ENCODE measurements around the gene SLC13A2.

SLC13A2 gene

DNA sequence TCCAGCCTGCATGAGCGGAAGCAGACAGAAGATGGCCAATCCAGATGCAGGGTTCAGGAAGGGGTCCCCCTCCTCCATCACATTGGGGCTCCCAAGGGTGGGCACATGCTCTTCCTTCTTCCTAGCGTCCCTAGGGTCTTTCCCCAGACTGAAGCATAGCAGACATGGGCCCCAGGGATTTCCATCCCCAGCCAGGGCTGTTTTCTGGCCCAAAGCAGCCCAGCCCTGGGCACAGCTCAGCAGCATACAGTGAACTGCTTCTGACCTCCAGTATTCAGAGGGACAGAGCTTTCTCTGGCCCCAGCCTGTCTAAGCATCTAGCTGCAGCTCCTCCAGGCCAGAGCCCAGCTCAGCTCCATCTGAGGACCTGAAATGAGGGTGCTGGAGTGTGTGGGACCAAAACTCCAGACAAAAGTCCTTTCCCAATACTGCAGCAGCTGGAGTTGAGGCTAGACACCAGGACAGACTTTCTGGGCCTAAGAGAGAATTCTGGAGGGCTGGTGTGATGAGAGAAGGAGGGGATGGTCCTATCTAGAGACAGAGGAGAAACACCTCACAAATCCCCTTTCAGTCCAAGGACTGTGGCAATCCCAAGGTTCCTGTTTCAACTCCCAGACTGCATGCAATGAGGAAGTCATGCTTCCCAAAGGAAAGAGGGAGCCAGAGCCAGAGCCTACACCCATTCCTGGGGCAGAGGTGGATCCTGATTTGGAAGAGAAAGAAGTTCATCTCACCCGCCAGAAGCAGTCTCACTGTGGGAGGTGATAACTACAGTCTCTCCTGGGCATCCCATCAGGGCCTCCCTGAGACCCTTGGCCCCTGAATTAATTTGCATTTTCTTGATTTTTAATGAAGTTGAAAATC, 28.2 kb downstream of the SLC13A2 start:
- Histone ChIP-seq H3K4me3 (ENCODE audit: low read length) (no peak overlapping the region), H3K27ac (ENCODE audit: low read length) (no peak overlapping the region), H3K36me3 (ENCODE audit: control insufficient read depth, insufficient read depth, low read length) (no peaks in the 10 kb centered on the region; the same call in 1 of the 2 replicates), H3K9me3 (ENCODE audit: control insufficient read depth, insufficient read depth, low read length) (no peaks in the 10 kb centered on the region), H3K4me1 (ENCODE audit: control insufficient read depth, insufficient read depth, low read length) (peaks cover 6% of the 10 kb centered on the region), H3K27me3 (ENCODE audit: control insufficient read depth, insufficient read depth, low read length) (no peaks in the 10 kb centered on the region)
- WGBS (ENCODE audit: insufficient coverage, insufficient read length): no CpG with 5 or more reads among the region's 3 CpGs
- no peak for DNase-seq (ENCODE audit: low read depth, low spot score)

DNA sequence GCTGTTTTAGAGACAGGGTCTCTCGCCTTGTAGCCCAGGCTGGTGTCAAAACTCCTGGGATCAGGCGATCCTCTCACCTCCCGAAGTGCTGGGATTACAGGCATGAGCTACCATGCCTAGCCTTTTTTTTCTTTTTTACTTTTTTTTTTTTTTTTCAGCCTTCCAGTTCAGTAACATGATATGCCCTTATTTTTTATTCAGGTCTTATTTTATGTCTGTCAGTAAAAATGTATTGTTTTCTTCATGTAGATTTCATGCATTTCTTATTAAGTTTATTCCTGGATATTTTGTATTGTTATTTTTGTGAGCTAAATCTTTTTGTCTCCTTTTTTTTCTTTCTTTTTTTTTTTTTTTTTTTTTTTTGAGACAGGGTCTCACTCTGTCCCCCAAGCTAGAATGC, 30.0 kb downstream of the SLC13A2 start:
- no peak overlapping the region for H3K4me3 ChIP-seq (ENCODE audit: low read length)
- no peaks in the 10 kb centered on the region for H3K9me3 ChIP-seq (ENCODE audit: control insufficient read depth, insufficient read depth, low read length)
- peaks cover 3% of the 10 kb centered on the region for H3K4me1 ChIP-seq (ENCODE audit: control insufficient read depth, insufficient read depth, low read length)
- no peaks in the 10 kb centered on the region; the same call in 1 of the 2 replicates for H3K36me3 ChIP-seq (ENCODE audit: control insufficient read depth, insufficient read depth, low read length)
- no CpG with 5 or more reads among the region's 3 CpGs for WGBS (ENCODE audit: insufficient coverage, insufficient read length)
- no peaks in the 10 kb centered on the region for H3K27me3 ChIP-seq (ENCODE audit: control insufficient read depth, insufficient read depth, low read length)
- H3K27ac ChIP-seq (ENCODE audit: low read length): no peak overlapping the region
- no peak for DNase-seq (ENCODE audit: low read depth, low spot score)

GRCh38 chr17:28505986-28506665, 32.7 kb downstream of the SLC13A2 start, which contains the start of gene FOXN1:
Gene FOXN1 (plus strand): TSS chr17:28506348. CDS start chr17:28523970, 17,622 bp downstream.
- H3K4me1 ChIP-seq (ENCODE audit: control insufficient read depth, insufficient read depth, low read length): peaks cover 1% of the 10 kb centered on the region; the same call in 1 of the 2 replicates

GRCh38 chr17:28506763-28507487, 33.5 kb downstream of the SLC13A2 start:
- Histone ChIP-seq H3K9me3 (ENCODE audit: control insufficient read depth, insufficient read depth, low read length) (no peaks in the 10 kb centered on the region), H3K27me3 (ENCODE audit: control insufficient read depth, insufficient read depth, low read length) (no peaks in the 10 kb centered on the region), H3K36me3 (ENCODE audit: control insufficient read depth, insufficient read depth, low read length) (no peaks in the 10 kb centered on the region), H3K27ac (ENCODE audit: low read length) (no peak overlapping the region), H3K4me3 (ENCODE audit: low read length) (no peak overlapping the region), H3K4me1 (ENCODE audit: control insufficient read depth, insufficient read depth, low read length) (peaks cover 1% of the 10 kb centered on the region; the same call in 1 of the 2 replicates)
- WGBS (ENCODE audit: insufficient coverage, insufficient read length): no CpG with 5 or more reads among the region's 14 CpGs
- no peak for DNase-seq (ENCODE audit: low read depth, low spot score)

More at GRCh38 chr17:28505986-28506665, 32.7 kb downstream of the SLC13A2 start, which contains the start of gene FOXN1:
- H3K36me3 ChIP-seq (ENCODE audit: control insufficient read depth, insufficient read depth, low read length): no peaks in the 10 kb centered on the region
- no CpG with 5 or more reads among the region's 28 CpGs for WGBS (ENCODE audit: insufficient coverage, insufficient read length)
- no peaks in the 10 kb centered on the region for H3K27me3 ChIP-seq (ENCODE audit: control insufficient read depth, insufficient read depth, low read length)
- no peak within 1 kb of the TSS for H3K4me3 ChIP-seq (ENCODE audit: low read length)
- no peak within 1 kb of the TSS for H3K27ac ChIP-seq (ENCODE audit: low read length)
- no peaks in the 10 kb centered on the region for H3K9me3 ChIP-seq (ENCODE audit: control insufficient read depth, insufficient read depth, low read length)
- no peak for DNase-seq (ENCODE audit: low read depth, low spot score)

DNA sequence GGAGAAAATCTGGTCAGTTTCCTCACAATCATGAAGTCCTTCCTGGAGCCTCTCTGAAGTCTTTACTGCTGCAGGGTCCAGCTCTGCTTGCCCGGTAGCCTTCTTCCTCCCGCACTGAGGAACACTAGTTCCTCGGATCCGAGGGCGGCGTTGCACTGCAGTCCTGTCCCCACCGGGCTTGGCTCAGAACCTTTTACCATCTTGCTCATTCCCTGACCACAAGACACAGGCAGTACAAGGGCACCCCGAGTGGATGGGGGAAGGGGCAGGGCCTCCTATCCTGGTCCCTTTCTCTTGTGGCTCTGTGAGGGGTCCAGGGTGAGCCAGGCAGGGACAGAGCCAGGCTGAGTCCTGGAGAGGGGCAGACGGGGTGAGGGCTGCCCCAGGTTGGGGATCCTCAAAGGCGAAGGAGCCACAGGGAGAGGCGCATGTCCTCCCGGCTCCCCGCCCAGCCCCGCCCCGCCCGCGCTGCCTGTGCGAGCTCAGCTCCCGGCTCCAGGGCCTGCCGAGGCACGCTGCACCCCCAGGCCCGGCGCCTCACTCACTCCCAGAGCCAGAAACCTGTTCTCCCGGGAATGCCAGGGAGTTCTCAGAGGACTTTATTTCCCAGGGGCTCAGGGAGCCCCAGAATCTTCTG, 34.2 kb downstream of the SLC13A2 start:
- no peaks in the 10 kb centered on the region for H3K27me3 ChIP-seq (ENCODE audit: control insufficient read depth, insufficient read depth, low read length)
- H3K4me1 ChIP-seq (ENCODE audit: control insufficient read depth, insufficient read depth, low read length): peaks cover 1% of the 10 kb centered on the region; the same call in 1 of the 2 replicates
- DNase-seq (ENCODE audit: low read depth, low spot score): no peak
- H3K4me3 ChIP-seq (ENCODE audit: low read length): no peak overlapping the region
- no CpG with 5 or more reads among the region's 24 CpGs for WGBS (ENCODE audit: insufficient coverage, insufficient read length)
- H3K27ac ChIP-seq (ENCODE audit: low read length): no peak overlapping the region
- H3K36me3 ChIP-seq (ENCODE audit: control insufficient read depth, insufficient read depth, low read length): no peaks in the 10 kb centered on the region
- H3K9me3 ChIP-seq (ENCODE audit: control insufficient read depth, insufficient read depth, low read length): no peaks in the 10 kb centered on the region

- H3K27me3 ChIP-seq (ENCODE audit: control insufficient read depth, insufficient read depth, low read length): no peaks in the 10 kb centered on the region
- WGBS (ENCODE audit: insufficient coverage, insufficient read length): no CpG with 5 or more reads among the region's 11 CpGs
- H3K27ac ChIP-seq (ENCODE audit: low read length): no peak overlapping the region
- H3K4me1 ChIP-seq (ENCODE audit: control insufficient read depth, insufficient read depth, low read length): peaks cover 1% of the 10 kb centered on the region; the same call in 1 of the 2 replicates
- H3K36me3 ChIP-seq (ENCODE audit: control insufficient read depth, insufficient read depth, low read length): no peaks in the 10 kb centered on the region
- no peak overlapping the region for H3K4me3 ChIP-seq (ENCODE audit: low read length)
- H3K9me3 ChIP-seq (ENCODE audit: control insufficient read depth, insufficient read depth, low read length): no peaks in the 10 kb centered on the region
- no peak for DNase-seq (ENCODE audit: low read depth, low spot score)
Measured at GRCh38 chr17:28508211-28508724, 34.8 kb downstream of the SLC13A2 start.

GRCh38 chr17:28509789-28510188, 36.3 kb downstream of the SLC13A2 start:
- no peak for DNase-seq (ENCODE audit: low read depth, low spot score)
- H3K4me3 ChIP-seq (ENCODE audit: low read length): no peak overlapping the region
- H3K27me3 ChIP-seq (ENCODE audit: control insufficient read depth, insufficient read depth, low read length): no peaks in the 10 kb centered on the region
- H3K27ac ChIP-seq (ENCODE audit: low read length): no peak overlapping the region
- WGBS (ENCODE audit: insufficient coverage, insufficient read length): no CpG with 5 or more reads among the region's 7 CpGs
- peaks cover 1% of the 10 kb centered on the region; the same call in 1 of the 2 replicates for H3K4me1 ChIP-seq (ENCODE audit: control insufficient read depth, insufficient read depth, low read length)
- no peaks in the 10 kb centered on the region for H3K36me3 ChIP-seq (ENCODE audit: control insufficient read depth, insufficient read depth, low read length)
- H3K9me3 ChIP-seq (ENCODE audit: control insufficient read depth, insufficient read depth, low read length): no peaks in the 10 kb centered on the region

DNA sequence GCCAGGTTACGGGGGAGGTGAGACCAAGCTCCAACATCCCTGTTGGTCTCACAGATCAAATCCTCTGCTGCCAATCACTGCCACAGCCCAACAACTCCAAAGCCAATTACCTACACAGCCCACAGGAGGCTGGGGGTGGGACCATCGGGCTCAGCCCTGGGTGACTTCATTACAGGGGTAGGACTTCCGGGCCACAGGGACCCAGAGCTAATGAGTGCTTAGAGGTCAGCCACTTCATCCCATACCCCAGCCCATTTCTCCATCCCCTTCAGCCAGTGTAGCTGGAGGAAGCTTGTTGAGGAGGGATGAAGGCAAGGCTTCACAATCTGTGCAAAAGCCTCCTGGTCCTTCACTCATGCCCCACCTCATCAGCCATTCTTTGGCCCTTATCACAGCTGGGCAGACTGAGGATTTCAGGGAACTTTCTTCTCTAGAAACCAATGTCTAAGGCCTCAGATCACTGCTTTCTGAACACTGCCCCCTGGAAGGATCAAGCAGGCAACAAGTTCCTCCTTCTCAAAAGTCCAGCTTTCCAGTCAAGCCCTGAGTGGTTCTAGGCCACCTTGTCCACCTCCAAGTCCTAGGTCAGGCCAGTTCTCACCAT, 38.5 kb downstream of the SLC13A2 start:
- Histone ChIP-seq H3K27me3 (ENCODE audit: control insufficient read depth, insufficient read depth, low read length) (no peaks in the 10 kb centered on the region), H3K36me3 (ENCODE audit: control insufficient read depth, insufficient read depth, low read length) (no peaks in the 10 kb centered on the region), H3K4me3 (ENCODE audit: low read length) (no peak overlapping the region), H3K4me1 (ENCODE audit: control insufficient read depth, insufficient read depth, low read length) (peaks cover 1% of the 10 kb centered on the region; the same call in 1 of the 2 replicates), H3K27ac (ENCODE audit: low read length) (no peak overlapping the region), H3K9me3 (ENCODE audit: control insufficient read depth, insufficient read depth, low read length) (peaks cover 1% of the 10 kb centered on the region; the same call in 1 of the 2 replicates)
- no peak for DNase-seq (ENCODE audit: low read depth, low spot score)
- WGBS (ENCODE audit: insufficient coverage, insufficient read length): no CpG with 5 or more reads among the region's 3 CpGs

- Histone ChIP-seq H3K4me1 (ENCODE audit: control insufficient read depth, insufficient read depth, low read length) (no peaks in the 10 kb centered on the region), H3K4me3 (ENCODE audit: low read length) (no peak overlapping the region), H3K27ac (ENCODE audit: low read length) (no peak overlapping the region), H3K36me3 (ENCODE audit: control insufficient read depth, insufficient read depth, low read length) (no peaks in the 10 kb centered on the region), H3K9me3 (ENCODE audit: control insufficient read depth, insufficient read depth, low read length) (peaks cover 1% of the 10 kb centered on the region; the same call in 1 of the 2 replicates), H3K27me3 (ENCODE audit: control insufficient read depth, insufficient read depth, low read length) (no peaks in the 10 kb centered on the region)
- no CpG with 5 or more reads among the region's 7 CpGs for WGBS (ENCODE audit: insufficient coverage, insufficient read length)
- DNase-seq (ENCODE audit: low read depth, low spot score): no peak
Measured at GRCh38 chr17:28513476-28513875, 40.0 kb downstream of the SLC13A2 start.

All from iPS DF 6.9 (cell line).